GM18507 (cell line): ENCODE data around the gene FAM184B.

Source experiments
- DNase-seq: peaks from one replicate; pipeline ENCODE4 v3.0.0; 2011; ENCODE audit warnings: low read depth; ENCODE audit not compliant: insufficient read length; ENCODE audit errors: extremely low spot score
- FAIRE-seq: peaks from 2 replicates; lab custom pipeline; 2011; peaks lifted over from hg19 to GRCh38; lab: Jason Lieb, UNC

FAM184B gene

DNA sequence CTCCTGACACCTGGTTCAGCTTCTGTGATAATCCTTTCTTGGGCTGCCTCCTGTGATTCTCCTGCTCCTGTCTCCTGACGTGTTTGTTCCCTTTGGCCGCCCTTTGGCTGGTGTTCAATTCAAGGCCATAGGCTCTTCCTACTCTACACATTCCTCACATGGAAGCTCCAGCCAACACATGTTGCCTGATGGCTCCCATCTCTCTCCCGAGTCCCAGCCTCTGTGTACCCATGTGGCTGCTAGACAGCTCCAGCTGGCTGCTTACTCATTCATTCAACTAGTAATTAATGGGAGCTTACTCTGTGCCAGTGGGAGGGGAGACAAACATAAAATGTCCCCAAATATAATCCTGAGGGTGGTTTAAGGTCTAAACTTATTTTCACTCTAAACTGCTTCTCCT lies 176.2 kb downstream of the FAM184B start:
- DNase-seq, result no peak
- no peak for FAIRE-seq

DNA sequence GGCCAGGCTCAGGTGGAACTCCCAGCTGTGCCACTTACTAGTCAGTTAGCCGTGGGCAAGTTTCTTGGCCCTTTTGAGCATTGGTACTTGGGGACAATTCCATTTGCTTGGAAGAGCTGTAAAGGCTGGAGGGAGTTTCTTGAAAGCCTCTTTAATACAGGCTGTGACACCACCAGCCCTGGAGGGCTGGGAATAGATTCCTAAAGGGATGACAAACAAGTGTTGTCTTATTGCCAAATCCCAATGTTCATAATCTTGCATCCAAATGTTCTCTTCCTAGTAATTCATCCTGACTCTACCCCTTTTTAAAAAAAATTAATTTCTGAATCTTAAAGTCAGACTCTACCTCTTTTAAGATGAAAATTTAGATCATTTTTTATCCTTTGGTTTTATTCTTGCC lies 181.6 kb downstream of the FAM184B start:
- FAIRE-seq (no peak), DNase-seq (no peak)

DNA sequence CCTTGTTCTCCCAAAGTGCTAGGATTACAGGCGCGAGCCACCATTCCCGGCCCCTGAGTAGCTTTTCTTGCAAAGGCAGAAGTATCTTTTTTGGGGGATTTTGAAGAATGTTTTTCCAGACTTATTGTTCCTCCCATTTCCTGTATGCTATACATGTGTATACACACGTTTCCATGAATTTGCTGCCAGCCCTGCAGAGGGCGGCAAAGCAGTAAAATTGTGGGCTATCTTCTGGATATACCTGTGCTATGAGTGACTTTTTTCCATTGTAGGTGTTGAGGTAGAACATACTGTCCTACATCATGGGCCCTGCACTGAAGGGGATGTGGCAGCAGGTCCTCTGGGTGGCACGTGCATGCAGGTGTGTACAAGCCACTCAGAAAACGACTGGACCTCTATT lies 183.9 kb downstream of the FAM184B start:
- DNase-seq, result no peak
- FAIRE-seq, result no peak

DNA sequence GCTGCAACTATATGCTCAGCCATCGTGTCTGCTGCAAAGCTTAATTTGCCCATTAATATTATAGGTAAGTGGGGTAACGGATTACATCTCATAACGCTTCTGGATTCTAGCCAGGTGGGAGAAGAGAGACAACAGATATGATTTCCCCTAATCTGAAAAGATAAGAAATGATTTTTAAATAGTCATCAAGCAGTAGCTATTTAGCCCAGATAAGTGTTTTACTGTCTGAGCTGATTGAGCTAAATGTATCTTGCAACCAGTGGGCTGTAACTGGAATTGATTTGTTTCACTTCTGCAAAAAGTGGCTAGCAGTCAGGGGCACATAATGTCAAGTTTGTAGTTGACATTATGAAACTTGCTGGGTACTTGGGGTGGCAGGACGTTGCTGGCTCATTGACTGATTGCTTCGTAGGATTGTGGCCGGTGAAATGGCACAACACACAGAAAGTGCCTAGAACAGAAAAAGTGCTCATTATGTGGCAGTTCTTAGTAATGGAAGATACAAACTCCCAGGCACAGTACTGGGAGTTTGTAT lies 185.9 kb downstream of the FAM184B start:
- FAIRE-seq (peak; percentile 77), DNase-seq (peak; percentile 33)

DNA sequence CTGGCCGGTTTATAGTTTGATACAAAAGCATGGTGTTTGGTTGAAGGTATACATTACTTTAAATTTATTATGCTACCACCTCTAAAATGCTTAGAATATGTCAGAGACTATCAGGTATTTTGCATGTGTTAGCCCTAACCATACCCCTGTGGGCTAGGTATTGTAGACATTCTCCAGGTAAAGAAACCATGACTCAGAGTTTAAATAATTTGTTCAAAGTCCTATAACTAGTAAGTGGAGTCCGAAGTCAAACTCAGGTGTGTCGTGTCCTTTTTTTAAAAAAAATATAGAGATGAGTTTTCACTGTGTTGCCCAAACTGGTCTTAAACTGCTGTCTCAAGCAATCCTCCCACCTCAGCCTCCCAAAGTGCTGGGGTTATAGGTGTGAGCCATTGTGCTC lies 192.1 kb downstream of the FAM184B start:
- DNase-seq (no peak), FAIRE-seq (no peak)

DNA sequence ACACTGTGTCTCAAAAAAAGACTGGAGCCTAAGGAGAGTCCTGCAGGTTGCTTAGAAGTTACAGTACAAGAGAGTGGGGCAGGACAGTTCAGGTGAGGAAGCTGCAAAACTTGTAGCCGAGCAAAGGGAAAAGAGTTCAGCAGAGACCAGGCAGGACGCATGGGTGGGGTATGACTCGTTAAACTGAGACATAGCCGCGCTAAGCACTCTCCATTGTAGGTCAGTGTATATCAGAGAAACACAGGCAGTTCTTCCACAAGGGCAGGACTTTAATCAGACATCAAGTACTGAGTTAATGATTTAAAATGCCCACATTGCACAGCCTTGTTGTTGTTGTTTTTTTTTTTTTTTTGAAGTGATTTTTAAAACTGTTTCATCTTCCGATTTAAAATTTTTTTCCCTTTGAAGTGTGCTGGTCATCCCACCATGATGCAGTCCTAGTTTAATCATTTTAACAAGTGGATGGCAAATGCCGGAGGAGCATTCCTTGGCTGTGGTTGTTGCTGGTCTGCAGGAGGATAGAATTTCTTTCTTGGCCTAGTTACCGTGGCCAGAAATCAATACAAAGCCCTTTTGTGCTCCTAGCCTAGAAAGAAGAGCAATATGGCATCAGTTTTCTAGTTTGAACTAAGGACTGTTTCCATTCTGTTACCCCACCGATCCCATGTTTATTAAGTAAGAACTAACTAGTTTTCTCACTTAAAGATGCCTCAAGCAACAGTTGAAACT lies 194.2 kb downstream of the FAM184B start:
- FAIRE-seq (no peak), DNase-seq (no peak)

DNA sequence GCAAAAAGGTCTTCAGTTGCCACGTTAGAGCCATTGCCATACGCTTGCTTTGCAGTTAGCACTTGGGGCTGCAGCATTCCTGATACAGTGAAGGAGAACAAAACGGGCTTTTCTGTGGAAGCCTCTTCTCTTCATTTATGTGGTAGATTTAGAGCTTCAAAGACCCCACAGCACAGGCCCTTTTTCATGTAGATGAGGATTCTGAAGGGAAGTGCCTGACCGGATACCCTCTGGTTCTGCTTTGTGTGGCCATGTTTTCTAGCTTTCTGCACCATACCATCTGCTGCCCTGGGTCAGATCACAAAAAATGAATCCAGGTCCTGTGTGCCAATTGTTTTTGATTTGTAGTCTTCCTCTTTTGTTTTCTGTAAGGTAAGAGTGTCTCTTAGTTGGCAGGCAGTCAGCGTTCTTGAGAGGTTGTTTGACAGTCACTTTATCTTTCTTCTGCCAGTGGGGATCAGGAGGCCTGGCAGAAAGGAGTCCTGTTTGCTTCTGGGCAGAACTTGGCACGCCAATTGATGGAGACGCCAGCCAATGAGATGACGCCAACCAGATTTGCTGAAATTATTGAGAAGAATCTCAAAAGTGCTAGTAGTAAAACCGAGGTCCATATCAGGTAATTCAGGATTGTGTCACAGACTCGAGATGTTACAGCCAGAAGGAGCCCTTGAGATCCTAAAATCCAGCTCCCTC lies 196.8 kb downstream of the FAM184B start:
- FAIRE-seq (no peak), DNase-seq (no peak)

DNA sequence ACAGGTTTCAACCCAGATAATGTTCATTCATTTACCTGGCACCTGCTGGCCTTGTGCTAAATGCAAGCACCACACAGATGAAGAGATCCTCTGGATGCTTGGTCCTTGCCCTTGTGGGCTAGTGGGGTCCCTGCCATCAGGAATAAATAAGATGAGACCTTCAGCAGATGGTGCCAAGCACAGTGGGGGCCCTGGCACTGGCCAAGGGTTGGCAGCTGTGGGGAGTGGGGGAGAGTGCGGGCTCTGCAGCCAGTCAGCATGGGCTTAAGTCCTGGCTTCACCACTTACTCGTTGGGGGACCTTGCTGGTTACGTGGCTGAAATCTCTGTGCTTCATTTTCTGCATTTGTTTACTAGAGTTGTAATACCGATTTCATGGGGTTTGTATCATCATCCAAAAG lies 197.5 kb downstream of the FAM184B start:
- FAIRE-seq (no peak), DNase-seq (no peak)

DNA sequence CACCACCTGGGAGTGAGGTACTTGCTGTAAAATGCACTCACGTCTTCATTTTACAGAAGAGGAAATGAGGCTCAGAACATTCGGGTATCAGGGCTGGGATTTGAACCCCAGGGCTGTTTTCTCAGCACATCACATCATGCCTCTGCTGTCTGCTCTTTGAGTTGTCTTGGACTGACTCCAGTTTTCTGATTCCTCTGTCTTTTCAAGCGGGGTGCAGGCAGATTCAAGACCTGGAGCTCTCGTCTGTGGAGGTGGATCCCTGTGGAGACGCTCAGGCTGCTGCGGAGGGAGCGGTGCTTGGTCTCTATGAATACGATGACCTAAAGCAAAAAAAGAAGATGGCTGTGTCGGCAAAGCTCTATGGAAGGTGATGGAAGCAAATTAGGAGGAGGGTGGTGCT lies 198.1 kb downstream of the FAM184B start:
- DNase-seq, result no peak
- FAIRE-seq, result no peak

DNA sequence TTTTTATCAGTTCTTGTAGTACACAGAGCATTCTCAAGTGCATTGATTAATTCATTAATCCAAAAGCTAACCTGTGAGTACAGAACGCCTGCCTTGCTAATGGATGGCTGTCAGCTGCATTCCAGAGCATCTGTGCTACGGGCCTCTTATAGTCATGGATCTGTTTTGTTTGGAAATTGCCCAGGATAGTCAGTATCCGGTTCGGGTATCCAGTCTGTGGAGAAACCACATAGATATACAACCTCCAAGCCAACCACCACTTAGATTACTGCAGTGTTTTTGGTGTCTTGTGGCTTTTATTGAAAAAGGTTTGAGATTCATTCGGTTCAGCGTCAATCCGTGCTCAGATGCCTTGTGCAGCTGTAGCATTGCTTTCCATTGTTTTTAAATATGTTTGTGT lies 200.5 kb downstream of the FAM184B start:
- no peak for DNase-seq
- no peak for FAIRE-seq
